GM12878 (cell line): ENCODE results near the gene TPD52L2. TPM values are rescaled to one million over a fixed set of nuclear protein-coding genes. Genes with fewer than 3 reads are reported as not detected.

Experiments used
- ATAC-seq: fragments of 200-7000 bp; cut with Tn5 transposase; 3 replicates; pipeline ENCODE4 v1.9.1; 2020; ENCODE audit warnings: mild to moderate bottlenecking, moderate library complexity
- BruUV-seq: library from RNA; stranded (reverse); fragments of 400-500 nt; replicated peaks from 2 replicates; lab custom pipeline; 2021; lab: Mats Ljungman, UMichigan
- CTCF ChIA-PET: fragments of 300-600 bp; sonication (Branson Sonifier 250); formaldehyde crosslinking; extraction: SDS; loops from one replicate; lab custom pipeline; 2021; ENCODE audit warnings: inconsistent platforms; lab: Yijun Ruan, JAX
- POLR2A ChIA-PET: fragments of 350-600 bp; formaldehyde crosslinking; extraction: SDS; loops from one replicate; lab custom pipeline; 2021; ENCODE audit warnings: inconsistent platforms; lab: Charles Lee
- RAD21 ChIA-PET: fragments of 300-600 bp; sonication (Branson Sonifier 250); formaldehyde crosslinking; loops from one replicate; lab custom pipeline; 2023; ENCODE audit warnings: antibody characterized with exemption; ENCODE audit not compliant: unreplicated experiment; lab: Charles Lee
- SMC1A ChIA-PET: fragments of 300-600 bp; sonication (Branson Sonifier 250); formaldehyde crosslinking; loops from one replicate; lab custom pipeline; 2023; ENCODE audit not compliant: unreplicated experiment, uncharacterized antibody; lab: Charles Lee
- DNase-seq: peaks from one replicate; pipeline ENCODE4 v3.0.0-alpha.2; 2011; ENCODE audit warnings: low read depth, low spot score
- FAIRE-seq: peaks from 3 replicates; lab custom pipeline; 2011; peaks lifted over from hg19 to GRCh38; lab: Jason Lieb, UNC
- H2AFZ ChIP-seq: 2 replicates; pipeline ENCODE4 v1.6.0; 2011; ENCODE audit warnings: low read depth, low read length, control low read depth; ENCODE audit not compliant: control insufficient read depth
- H3K27ac ChIP-seq: 2 replicates; pipeline ENCODE4 v1.5.1; 2011; ENCODE audit warnings: control low read depth; ENCODE audit not compliant: control insufficient read depth, insufficient read depth
- H3K27me3 ChIP-seq, 2 experiments: replicated peaks in 1 of 2; 2 replicates each; pipeline versions ENCODE4 v1.6.0 to v1.6.1; 2011; ENCODE audit warnings: low read length in 1 of 2; ENCODE audit not compliant: control insufficient read depth in 2 of 2, insufficient read depth in 2 of 2
- H3K36me3 ChIP-seq, 2 experiments: 2 replicates each; pipeline ENCODE4 v1.5.1; 2011; ENCODE audit warnings: low read length in 1 of 2; ENCODE audit not compliant: control insufficient read depth in 2 of 2, insufficient read depth in 2 of 2
- H3K4me1 ChIP-seq: 2 replicates; pipeline ENCODE4 v1.6.1; 2011; ENCODE audit warnings: mild to moderate bottlenecking, low read length, moderate library complexity, mixed read lengths; ENCODE audit not compliant: control insufficient read depth, insufficient read depth
- H3K4me2 ChIP-seq: 2 replicates; pipeline ENCODE4 v1.6.0; 2011; ENCODE audit warnings: control low read depth; ENCODE audit not compliant: control insufficient read depth, insufficient read depth
- H3K4me3 ChIP-seq: fragments of 200-600 bp; sonication (generic); 2 replicates; pipeline ENCODE4 v1.5.1; 2016
- H3K79me2 ChIP-seq: 2 replicates; pipeline ENCODE4 v1.6.0; 2011; ENCODE audit warnings: low read length; ENCODE audit not compliant: control insufficient read depth, insufficient read depth
- H3K9ac ChIP-seq: 2 replicates; pipeline ENCODE4 v1.8.0; 2011; ENCODE audit warnings: low read length, control low read depth, mixed read lengths; ENCODE audit not compliant: control insufficient read depth, insufficient read depth
- H3K9me3 ChIP-seq: replicated peaks from 3 replicates; pipeline ENCODE4 v1.5.1; 2011; ENCODE audit warnings: mild to moderate bottlenecking, low read length; ENCODE audit not compliant: control insufficient read depth, insufficient read depth
- H4K20me1 ChIP-seq: 2 replicates; pipeline ENCODE4 v1.6.0; 2011; ENCODE audit not compliant: control insufficient read depth, insufficient read depth
- HDAC6 ChIP-seq: fragments of 200-600 bp; sonication (generic); IDR thresholded peaks from one replicate; pipeline ENCODE4 v1.8.0; 2017; ENCODE audit warnings: antibody characterized with exemption; ENCODE audit not compliant: unreplicated experiment
- REST ChIP-seq: IDR thresholded peaks from 2 replicates; pipeline ENCODE4 v1.6.1; 2012; ENCODE audit warnings: mild to moderate bottlenecking, low read depth, low read length
- WGBS: methylation state at CpG from one replicate; pipeline ENCODE4 v1.1.6; 2016; ENCODE audit warnings: low lambda C conversion rate; ENCODE audit not compliant: insufficient replicate concordance, insufficient coverage; ENCODE audit errors: missing lambda C conversion rate; 5-methylcytosine and 5-hydroxymethylcytosine counted together
- in situ Hi-C: fragments of 300-500 bp; cut with MboI; formaldehyde crosslinking; loops from 9 replicates; pipeline ENCODE4 v1.14.3; 2018; ENCODE audit warnings: mixed read lengths
- intact Hi-C: fragments of 100-400 bp; cut with micrococcal nuclease; formaldehyde crosslinking; loops from one replicate; pipeline ENCODE4 v1.14.2; 2022; ENCODE audit not compliant: unreplicated experiment
- polyA plus RNA-seq, 11 experiments: library from polyadenylated mRNA; depleted of rRNA in 4 of 11; unstranded in 6 of 11; stranded (reverse) in 5 of 11; fragments of >200 nt; fragmentation: Nextera tagmentation in 4 of 11; fragmentation: Illumina TruSeq in 1 of 11; extraction: Ambion mirVana in 4 of 11; extraction: Trizol in 1 of 11; gene quantifications; 1 replicate in 1 of 11; 2 replicates in 10 of 11; pipeline versions ENCODE4 v1.2.1 to v1.2.3, GENCODE V29; 2011 to 2016; ENCODE audit warnings: inconsistent platforms in 2 of 11, missing spikeins in 2 of 11, low read depth in 1 of 11
- total RNA-seq, 4 experiments: library from RNA; depleted of rRNA in 3 of 4; stranded (reverse); fragments of >200 nt in 3 of 4; fragmentation: Illumina TruSeq in 1 of 4; extraction: Trizol in 1 of 4; gene quantifications; 2 replicates each; pipeline versions ENCODE4 v1.2.1 to v1.2.3, GENCODE V29; 2013 to 2021

The TPD52L2 gene
- total and polyA plus RNA-seq, 10 of the 15 experiments (the other 5 are each of a cell fraction or from before 2014, with no cell fraction given): 1.6 to 71.0 (median 46.3) TPM

- ChIA-PET SMC1A (no interaction called here), CTCF (no interaction called here), POLR2A (no interaction called here), RAD21 (no interaction called here)
- Histone ChIP-seq H3K4me1 (no peaks in the 10 kb centered on the region; the same call in 1 of the 2 replicates), H3K27ac (no peak overlapping the region), H3K79me2 (no peaks in the 10 kb centered on the region), H3K4me2 (0 out of 2 replicates have a peak overlapping the region, but pooled peaks have one; percentile 9), H3K9ac (no peak overlapping the region), H3K36me3 (no peaks in the 10 kb centered on the region), H3K9me3 (no peaks in the 10 kb centered on the region), H3K27me3 (peaks cover 9 to 10% of the 10 kb centered on the region in 2 experiments; a peak in 3 of 4 replicates), H3K4me3 (no peak overlapping the region), H4K20me1 (0 out of 2 replicates have a peak, but pooled peaks cover 3% of the 10 kb centered on the region), H2AFZ (no peak overlapping the region)
- peak; percentile 19 for TF ChIP-seq HDAC6
- TF ChIP-seq REST: no peak
- intact Hi-C loops: no loop called here
- ATAC-seq (no peak), FAIRE-seq (no peak), DNase-seq (no peak)
- WGBS: 43% methylated on average over 51 of the region's 76 CpGs
- in situ Hi-C loops: no loop called here
- no TSS peak for BruUV-seq
Measured at GRCh38 chr20:63831993-63832686, 32.9 kb upstream of the TPD52L2 start.
